T47D (cell line): ENCODE results near the gene C1QL4.
"Not testable (repeated sequence)": the region's sequence is repeated elsewhere in the genome, so short reads cannot be mapped to it uniquely, and the experiment has no call there.

Experiments
- DNase-seq, 2 experiments: peaks; one replicate each; pipeline versions ENCODE4 v3.0.0 to v3.0.0-alpha.2; 2011 to 2012; ENCODE audit warnings: low read depth in 1 of 2, low spot score in 1 of 2
- JUND ChIP-seq: IDR thresholded peaks from 2 replicates; pipeline ENCODE4 v1.6.1; 2012; ENCODE audit warnings: low read depth
- in situ Hi-C: cut with HindIII; loops from 2 replicates; pipeline ENCODE4 v1.10.0; 2016; ENCODE audit warnings: low sequenced_read_pairs, low pct_unique_long_range_greater_than_20kb

C1QL4 gene

DNA sequence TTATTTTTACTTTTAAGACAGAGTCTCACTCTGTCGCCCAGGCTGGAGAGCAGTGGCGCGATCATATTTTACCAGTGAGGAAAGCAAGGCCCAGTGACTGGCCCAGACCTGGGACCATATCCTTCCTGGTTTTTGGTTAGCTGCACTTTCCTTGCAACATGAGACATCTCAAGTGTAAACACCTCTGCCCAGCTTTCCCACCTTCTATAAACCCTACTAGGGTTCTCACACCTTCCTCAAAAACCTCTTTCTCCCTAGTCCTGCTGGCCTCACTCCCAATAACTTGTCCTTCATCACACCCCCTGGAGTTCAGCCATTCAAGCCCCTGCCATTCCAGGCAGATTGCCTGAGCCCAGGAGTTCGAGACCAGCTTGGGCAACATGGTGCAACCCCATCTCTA lies 52.3 kb downstream of the C1QL4 start:
- in situ Hi-C loops: no loop called here
- no peak for TF ChIP-seq JUND
- DNase-seq: no peak

DNA sequence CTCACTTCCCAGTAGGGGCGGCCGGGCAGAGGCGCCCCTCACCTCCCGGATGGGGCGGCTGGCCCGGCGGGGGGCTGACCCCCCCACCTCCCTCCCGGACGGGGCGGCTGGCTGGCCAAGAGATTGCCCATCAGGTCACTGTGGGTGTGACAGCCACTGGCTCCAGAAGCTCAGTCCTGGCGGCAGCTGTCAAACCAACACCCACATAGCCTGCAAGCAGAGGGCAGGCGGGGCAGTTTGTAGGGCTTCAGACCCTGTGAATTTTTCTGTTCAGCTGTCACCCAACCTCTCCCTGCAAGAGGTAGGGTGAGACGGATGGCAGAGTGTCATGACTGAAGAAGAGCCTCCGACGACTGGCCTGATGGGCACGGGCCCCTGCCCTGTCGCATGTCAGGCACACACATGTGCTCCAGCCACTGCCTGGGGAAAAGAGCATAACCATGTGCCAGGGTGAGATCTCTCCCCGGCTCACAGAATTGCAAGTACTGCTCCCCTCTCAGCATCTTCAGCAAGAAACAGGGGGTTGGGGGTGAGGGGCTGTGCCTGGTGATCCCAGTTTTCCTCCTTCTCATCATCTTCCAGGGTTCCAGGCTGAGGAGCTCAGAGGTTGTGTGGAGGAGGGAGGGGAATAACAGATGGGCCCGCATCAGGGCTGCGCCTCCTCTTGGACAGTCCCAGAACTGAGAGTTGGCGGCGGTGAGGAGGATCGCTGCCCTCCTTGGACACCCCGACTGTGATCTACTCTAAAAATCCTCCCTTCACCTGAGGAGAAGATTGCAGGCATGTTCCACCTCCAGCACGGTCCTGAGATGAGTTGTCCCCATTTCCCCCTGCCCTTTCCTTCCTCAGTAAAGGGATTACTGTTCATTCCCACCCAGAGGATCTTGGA lies 53.2 kb downstream of the C1QL4 start:
- in situ Hi-C loops: no loop called here
- no peak for TF ChIP-seq JUND
- DNase-seq: no peak

- in situ Hi-C loops: not testable (repeated sequence)
Observed at GRCh38 chr12:49282740-49283375, 54.1 kb downstream of the C1QL4 start.

More at GRCh38 chr12:49282740-49283375, 54.1 kb downstream of the C1QL4 start:
- DNase-seq: not testable (repeated sequence)
